Neural crest cell (in vitro differentiated cells): ENCODE measurements around the gene NUP210. TPM values are rescaled to one million over a fixed set of nuclear protein-coding genes. Genes with fewer than 3 reads are reported as not detected.

ENCODE experiments used
- DNase-seq: peaks from one replicate; pipeline ENCODE4 v3.0.0; 2021; ENCODE audit warnings: low read depth, mixed read lengths, low spot score
- H3K27ac Mint-ChIP-seq: one replicate; pipeline ENCODE4 v1.8.0; 2021; ENCODE audit warnings: mild to moderate bottlenecking, mixed read lengths; ENCODE audit not compliant: unreplicated experiment
- H3K27me3 Mint-ChIP-seq: 2 replicates; pipeline ENCODE4 v1.8.0; 2021; ENCODE audit warnings: low read depth, mild to moderate bottlenecking, mixed read lengths
- H3K36me3 Mint-ChIP-seq: 2 replicates; pipeline ENCODE4 v1.8.0; 2021; ENCODE audit warnings: low read depth, mild to moderate bottlenecking, mixed read lengths
- H3K4me1 Mint-ChIP-seq: 2 replicates; pipeline ENCODE4 v1.8.0; 2021; ENCODE audit warnings: mixed read lengths
- H3K4me3 Mint-ChIP-seq: one replicate; pipeline ENCODE4 v1.8.0; 2021; ENCODE audit warnings: mild to moderate bottlenecking, mixed read lengths
- H3K9me3 Mint-ChIP-seq: 2 replicates; pipeline ENCODE4 v1.8.0; 2021; ENCODE audit warnings: mixed read lengths
- CTCF ChIP-seq: fragments of 200-600 bp; sonication (generic); conservative IDR thresholded peaks from 2 replicates; pipeline ENCODE4 v1.5.0; 2021; ENCODE audit warnings: antibody characterized with exemption, mild to moderate bottlenecking
- total RNA-seq: library from RNA; stranded (reverse); gene quantifications from 2 replicates; pipeline ENCODE4 v1.2.1, GENCODE V29; 2021

The NUP210 gene
- total RNA-seq, 1 donor from 2014 or later: 59.4 TPM

- TF ChIP-seq CTCF: no peak
- no peaks in the 10 kb centered on the region for H3K9me3 Mint-ChIP-seq
- no peak overlapping the region for H3K4me3 Mint-ChIP-seq
- H3K36me3 Mint-ChIP-seq: peaks cover 19% of the 10 kb centered on the region
- no peak overlapping the region for H3K27ac Mint-ChIP-seq
- no peaks in the 10 kb centered on the region for H3K27me3 Mint-ChIP-seq
- peaks cover 33% of the 10 kb centered on the region for H3K4me1 Mint-ChIP-seq
- no peak for DNase-seq
Observed at GRCh38 chr3:13347390-13347950, 72.7 kb downstream of the NUP210 start.

- Mint-ChIP-seq H3K36me3 (peaks cover 27% of the 10 kb centered on the region), H3K9me3 (no peaks in the 10 kb centered on the region), H3K27ac (no peak overlapping the region), H3K4me1 (peaks cover 33% of the 10 kb centered on the region), H3K27me3 (no peaks in the 10 kb centered on the region), H3K4me3 (no peak overlapping the region)
- no peak for TF ChIP-seq CTCF
- DNase-seq: no peak
Observed at GRCh38 chr3:13346481-13347389, 73.4 kb downstream of the NUP210 start.

- Mint-ChIP-seq H3K9me3 (no peaks in the 10 kb centered on the region), H3K4me1 (peaks cover 33% of the 10 kb centered on the region), H3K27ac (peak overlapping the region; percentile 71), H3K4me3 (no peak overlapping the region), H3K36me3 (peaks cover 26% of the 10 kb centered on the region), H3K27me3 (no peaks in the 10 kb centered on the region)
- TF ChIP-seq CTCF: no peak
- DNase-seq: no peak
Observed at GRCh38 chr3:13345772-13346171, 74.3 kb downstream of the NUP210 start.

GRCh38 chr3:13345284-13345683, 74.8 kb downstream of the NUP210 start:
- Mint-ChIP-seq H3K4me1 (peaks cover 32% of the 10 kb centered on the region), H3K27ac (no peak overlapping the region), H3K36me3 (peaks cover 23% of the 10 kb centered on the region)

GRCh38 chr3:13344663-13345062, 75.5 kb downstream of the NUP210 start:
- Mint-ChIP-seq H3K27ac (peak overlapping the region; percentile 63), H3K9me3 (no peaks in the 10 kb centered on the region), H3K36me3 (peaks cover 20% of the 10 kb centered on the region), H3K27me3 (no peaks in the 10 kb centered on the region), H3K4me3 (no peak overlapping the region), H3K4me1 (peaks cover 25% of the 10 kb centered on the region)
- no peak for DNase-seq
- no peak for TF ChIP-seq CTCF

More at GRCh38 chr3:13345284-13345683, 74.8 kb downstream of the NUP210 start:
- Mint-ChIP-seq H3K4me3 (no peak overlapping the region), H3K27me3 (no peaks in the 10 kb centered on the region), H3K9me3 (no peaks in the 10 kb centered on the region)
- DNase-seq: no peak
- TF ChIP-seq CTCF: no peak
